ENCODE measurements around the gene CFAP53.
"Not testable (repeated sequence)": the region's sequence is repeated elsewhere in the genome, so short reads cannot be mapped to it uniquely, and the experiment has no call there.

CFAP53 gene

GRCh38 chr18:50268022-50268747 lies 1.9 kb upstream of the CFAP53 start:
- DNase-seq, result peak; percentile 85

GRCh38 chr18:50262977-50263376 lies 3.3 kb downstream of the CFAP53 start:
- DNase-seq, result no peak

- DNase-seq, result no peak
Measured at GRCh38 chr18:50250935-50251334, 15.4 kb downstream of the CFAP53 start.

GRCh38 chr18:50249576-50249975 lies 16.7 kb downstream of the CFAP53 start:
- DNase-seq, result no peak

- DNase-seq, result no peak
Measured at GRCh38 chr18:50247561-50247960, 18.7 kb downstream of the CFAP53 start.

GRCh38 chr18:50241768-50242167 lies 24.5 kb downstream of the CFAP53 start:
- not testable (repeated sequence) for DNase-seq

GRCh38 chr18:50240080-50240563 lies 26.2 kb downstream of the CFAP53 start:
- no peak for DNase-seq

- DNase-seq, result no peak
Measured at GRCh38 chr18:50232419-50232818, 33.9 kb downstream of the CFAP53 start.

GRCh38 chr18:50231621-50232020 lies 34.7 kb downstream of the CFAP53 start:
- no peak for DNase-seq

GRCh38 chr18:50220249-50220648 lies 46.0 kb downstream of the CFAP53 start:
- DNase-seq, result not testable (repeated sequence)

- peak; percentile 39 for DNase-seq
Measured at GRCh38 chr18:50218432-50219197, 47.7 kb downstream of the CFAP53 start.

- no peak for DNase-seq
Measured at GRCh38 chr18:50209311-50209710, 57.0 kb downstream of the CFAP53 start.

- no peak for DNase-seq
Measured at GRCh38 chr18:50207722-50208121, 58.6 kb downstream of the CFAP53 start.

- DNase-seq, result peak; percentile 9
Measured at GRCh38 chr18:50203801-50204604, 62.3 kb downstream of the CFAP53 start.

- DNase-seq, result no peak
Measured at GRCh38 chr18:50201476-50202018, 64.7 kb downstream of the CFAP53 start.

GRCh38 chr18:50199921-50200320 lies 66.4 kb downstream of the CFAP53 start:
- no peak for DNase-seq

GRCh38 chr18:50199346-50199855 lies 66.9 kb downstream of the CFAP53 start:
- DNase-seq, result no peak

- no peak for DNase-seq
Measured at GRCh38 chr18:50196261-50196660, 70.0 kb downstream of the CFAP53 start.

- no peak for DNase-seq
Measured at GRCh38 chr18:50195689-50196088, 70.6 kb downstream of the CFAP53 start.

GRCh38 chr18:50194631-50195532 lies 71.4 kb downstream of the CFAP53 start, which contains the start of gene MYO5B:
Gene MYO5B (minus strand): TSS chr18:50195147. CDS start chr18:50194793, 354 bp downstream.
- peak; percentile 56 for DNase-seq

Data from CD4-positive, alpha-beta T cell treated with Interleukin-6 for 4 hours (primary cell).